GM12878 (cell line): ENCODE results near the gene INCA1. TPM values are rescaled to one million over a fixed set of nuclear protein-coding genes. Genes with fewer than 3 reads are reported as not detected.

Experiments
- ATAC-seq: fragments of 200-7000 bp; cut with Tn5 transposase; 3 replicates; pipeline ENCODE4 v1.9.1; 2020; ENCODE audit warnings: mild to moderate bottlenecking, moderate library complexity
- BruUV-seq: library from RNA; stranded (reverse); fragments of 400-500 nt; replicated peaks from 2 replicates; lab custom pipeline; 2021; lab: Mats Ljungman, UMichigan
- CTCF ChIA-PET: fragments of 300-600 bp; sonication (Branson Sonifier 250); formaldehyde crosslinking; extraction: SDS; loops from one replicate; lab custom pipeline; 2021; ENCODE audit warnings: inconsistent platforms; lab: Yijun Ruan, JAX
- POLR2A ChIA-PET: fragments of 350-600 bp; formaldehyde crosslinking; extraction: SDS; loops from one replicate; lab custom pipeline; 2021; ENCODE audit warnings: inconsistent platforms; lab: Charles Lee
- RAD21 ChIA-PET: fragments of 300-600 bp; sonication (Branson Sonifier 250); formaldehyde crosslinking; loops from one replicate; lab custom pipeline; 2023; ENCODE audit warnings: antibody characterized with exemption; ENCODE audit not compliant: unreplicated experiment; lab: Charles Lee
- SMC1A ChIA-PET: fragments of 300-600 bp; sonication (Branson Sonifier 250); formaldehyde crosslinking; loops from one replicate; lab custom pipeline; 2023; ENCODE audit not compliant: unreplicated experiment, uncharacterized antibody; lab: Charles Lee
- DNase-seq: peaks from one replicate; pipeline ENCODE4 v3.0.0-alpha.2; 2011; ENCODE audit warnings: low read depth, low spot score
- FAIRE-seq: peaks from 3 replicates; lab custom pipeline; 2011; peaks lifted over from hg19 to GRCh38; lab: Jason Lieb, UNC
- H2AFZ ChIP-seq: 2 replicates; pipeline ENCODE4 v1.6.0; 2011; ENCODE audit warnings: low read depth, low read length, control low read depth; ENCODE audit not compliant: control insufficient read depth
- H3K27ac ChIP-seq: 2 replicates; pipeline ENCODE4 v1.5.1; 2011; ENCODE audit warnings: control low read depth; ENCODE audit not compliant: control insufficient read depth, insufficient read depth
- H3K27me3 ChIP-seq, 2 experiments: replicated peaks in 1 of 2; 2 replicates each; pipeline versions ENCODE4 v1.6.0 to v1.6.1; 2011; ENCODE audit warnings: low read length in 1 of 2; ENCODE audit not compliant: control insufficient read depth in 2 of 2, insufficient read depth in 2 of 2
- H3K36me3 ChIP-seq, 2 experiments: 2 replicates each; pipeline ENCODE4 v1.5.1; 2011; ENCODE audit warnings: low read length in 1 of 2; ENCODE audit not compliant: control insufficient read depth in 2 of 2, insufficient read depth in 2 of 2
- H3K4me1 ChIP-seq: 2 replicates; pipeline ENCODE4 v1.6.1; 2011; ENCODE audit warnings: mild to moderate bottlenecking, low read length, moderate library complexity, mixed read lengths; ENCODE audit not compliant: control insufficient read depth, insufficient read depth
- H3K4me2 ChIP-seq: 2 replicates; pipeline ENCODE4 v1.6.0; 2011; ENCODE audit warnings: control low read depth; ENCODE audit not compliant: control insufficient read depth, insufficient read depth
- H3K4me3 ChIP-seq: fragments of 200-600 bp; sonication (generic); 2 replicates; pipeline ENCODE4 v1.5.1; 2016
- H3K79me2 ChIP-seq: 2 replicates; pipeline ENCODE4 v1.6.0; 2011; ENCODE audit warnings: low read length; ENCODE audit not compliant: control insufficient read depth, insufficient read depth
- H3K9ac ChIP-seq: 2 replicates; pipeline ENCODE4 v1.8.0; 2011; ENCODE audit warnings: low read length, control low read depth, mixed read lengths; ENCODE audit not compliant: control insufficient read depth, insufficient read depth
- H3K9me3 ChIP-seq: replicated peaks from 3 replicates; pipeline ENCODE4 v1.5.1; 2011; ENCODE audit warnings: mild to moderate bottlenecking, low read length; ENCODE audit not compliant: control insufficient read depth, insufficient read depth
- H4K20me1 ChIP-seq: 2 replicates; pipeline ENCODE4 v1.6.0; 2011; ENCODE audit not compliant: control insufficient read depth, insufficient read depth
- ATF2 ChIP-seq: IDR thresholded peaks from 2 replicates; pipeline ENCODE4 v1.6.1; 2012; ENCODE audit warnings: low read length, inconsistent platforms
- CREM ChIP-seq: IDR thresholded peaks from 2 replicates; pipeline ENCODE4 v1.6.1; 2014; ENCODE audit warnings: antibody characterized with exemption, low read depth
- STAT3 ChIP-seq: IDR thresholded peaks from 2 replicates; pipeline ENCODE4 v1.6.1; 2011; ENCODE audit warnings: low read depth, low read length, improper control_type of control experiment
- WGBS: methylation state at CpG from one replicate; pipeline ENCODE4 v1.1.6; 2016; ENCODE audit warnings: low lambda C conversion rate; ENCODE audit not compliant: insufficient replicate concordance, insufficient coverage; ENCODE audit errors: missing lambda C conversion rate; 5-methylcytosine and 5-hydroxymethylcytosine counted together
- in situ Hi-C: fragments of 300-500 bp; cut with MboI; formaldehyde crosslinking; loops from 9 replicates; pipeline ENCODE4 v1.14.3; 2018; ENCODE audit warnings: mixed read lengths
- intact Hi-C: fragments of 100-400 bp; cut with micrococcal nuclease; formaldehyde crosslinking; loops from one replicate; pipeline ENCODE4 v1.14.2; 2022; ENCODE audit not compliant: unreplicated experiment
- polyA plus RNA-seq, 11 experiments: library from polyadenylated mRNA; depleted of rRNA in 4 of 11; unstranded in 6 of 11; stranded (reverse) in 5 of 11; fragments of >200 nt; fragmentation: Nextera tagmentation in 4 of 11; fragmentation: Illumina TruSeq in 1 of 11; extraction: Ambion mirVana in 4 of 11; extraction: Trizol in 1 of 11; gene quantifications; 1 replicate in 1 of 11; 2 replicates in 10 of 11; pipeline versions ENCODE4 v1.2.1 to v1.2.3, GENCODE V29; 2011 to 2016; ENCODE audit warnings: inconsistent platforms in 2 of 11, missing spikeins in 2 of 11, low read depth in 1 of 11
- total RNA-seq, 4 experiments: library from RNA; depleted of rRNA in 3 of 4; stranded (reverse); fragments of >200 nt in 3 of 4; fragmentation: Illumina TruSeq in 1 of 4; extraction: Trizol in 1 of 4; gene quantifications; 2 replicates each; pipeline versions ENCODE4 v1.2.1 to v1.2.3, GENCODE V29; 2013 to 2021
- TF ChIP-seq, protein P1 (sequence below): IDR thresholded peaks from 2 replicates; pipeline ENCODE4 v1.6.1; 2011; ENCODE audit warnings: low read depth, mild to moderate bottlenecking, low read length, moderate library complexity, borderline replicate concordance; ENCODE audit errors: extremely low read depth
- TF ChIP-seq, protein P2 (sequence below): fragments of 450-650 bp; IDR thresholded peaks from 2 replicates; pipeline ENCODE4 v1.6.1; 2017; ENCODE audit warnings: mild to moderate bottlenecking, moderate library complexity

INCA1 gene
- total and polyA plus RNA-seq, 10 of the 15 experiments (the other 5 are each of a cell fraction or from before 2014, with no cell fraction given): 0.19 to 1.8 (median 0.45) TPM

DNA sequence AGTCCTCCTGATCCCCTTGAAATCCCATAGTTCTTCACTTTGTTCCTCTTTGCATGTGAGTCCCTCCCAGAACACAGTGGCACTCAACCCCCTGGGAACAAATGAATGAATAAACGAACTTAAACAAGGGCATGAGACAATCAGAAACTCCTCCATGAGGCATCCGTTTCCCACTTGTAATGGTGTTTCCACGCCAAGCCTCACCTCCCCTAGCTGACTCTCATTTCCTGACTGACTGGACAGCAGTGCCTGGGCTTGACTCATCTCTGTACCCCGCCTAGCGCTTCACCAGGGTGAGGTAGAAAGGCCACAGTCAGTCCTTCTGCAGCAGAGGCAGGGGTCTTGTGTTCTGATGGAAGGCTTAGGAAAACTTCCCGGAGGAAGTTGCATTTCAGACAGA lies 14.6 kb upstream of the INCA1 start (continued):
- TF ChIP-seq ATF2 (peak; percentile 25; the same call in 1 of the 2 replicates), STAT3 (no peak)
- TF ChIP-seq, protein P1, sequence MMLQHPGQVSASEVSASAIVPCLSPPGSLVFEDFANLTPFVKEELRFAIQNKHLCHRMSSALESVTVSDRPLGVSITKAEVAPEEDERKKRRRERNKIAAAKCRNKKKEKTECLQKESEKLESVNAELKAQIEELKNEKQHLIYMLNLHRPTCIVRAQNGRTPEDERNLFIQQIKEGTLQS: no peak
- TF ChIP-seq, all 136 proteins: peak for 8

GRCh38 chr17:5003214-5003867 lies 6.0 kb upstream of the INCA1 start:
- RAD21 ChIA-PET: no interaction called here
- 97% methylated on average over 18 of the region's 18 CpGs for WGBS

More at GRCh38 chr17:5003214-5003867, 6.0 kb upstream of the INCA1 start:
- Histone ChIP-seq H4K20me1 (no peaks in the 10 kb centered on the region), H3K27ac (no peak overlapping the region), H3K9me3 (no peaks in the 10 kb centered on the region), H3K9ac (no peak overlapping the region), H3K4me2 (no peak overlapping the region), H3K79me2 (peaks cover 19% of the 10 kb centered on the region), H3K4me3 (no peak overlapping the region), H3K36me3 (peaks cover 35 to 40% of the 10 kb centered on the region in 2 experiments), H3K27me3 (no peaks in the 10 kb centered on the region), H3K4me1 (peaks cover 7% of the 10 kb centered on the region), H2AFZ (no peak overlapping the region)
- ChIA-PET POLR2A (no interaction called here), SMC1A (interaction anchor here (0.9 kb wide), 1 partner anchor 59 kb away, joined by 3 read pairs; no protein-coding TSS in a partner anchor), CTCF (no interaction called here)
- no peak for FAIRE-seq
- no peak for TF ChIP-seq CREM
- TF ChIP-seq, protein P2, sequence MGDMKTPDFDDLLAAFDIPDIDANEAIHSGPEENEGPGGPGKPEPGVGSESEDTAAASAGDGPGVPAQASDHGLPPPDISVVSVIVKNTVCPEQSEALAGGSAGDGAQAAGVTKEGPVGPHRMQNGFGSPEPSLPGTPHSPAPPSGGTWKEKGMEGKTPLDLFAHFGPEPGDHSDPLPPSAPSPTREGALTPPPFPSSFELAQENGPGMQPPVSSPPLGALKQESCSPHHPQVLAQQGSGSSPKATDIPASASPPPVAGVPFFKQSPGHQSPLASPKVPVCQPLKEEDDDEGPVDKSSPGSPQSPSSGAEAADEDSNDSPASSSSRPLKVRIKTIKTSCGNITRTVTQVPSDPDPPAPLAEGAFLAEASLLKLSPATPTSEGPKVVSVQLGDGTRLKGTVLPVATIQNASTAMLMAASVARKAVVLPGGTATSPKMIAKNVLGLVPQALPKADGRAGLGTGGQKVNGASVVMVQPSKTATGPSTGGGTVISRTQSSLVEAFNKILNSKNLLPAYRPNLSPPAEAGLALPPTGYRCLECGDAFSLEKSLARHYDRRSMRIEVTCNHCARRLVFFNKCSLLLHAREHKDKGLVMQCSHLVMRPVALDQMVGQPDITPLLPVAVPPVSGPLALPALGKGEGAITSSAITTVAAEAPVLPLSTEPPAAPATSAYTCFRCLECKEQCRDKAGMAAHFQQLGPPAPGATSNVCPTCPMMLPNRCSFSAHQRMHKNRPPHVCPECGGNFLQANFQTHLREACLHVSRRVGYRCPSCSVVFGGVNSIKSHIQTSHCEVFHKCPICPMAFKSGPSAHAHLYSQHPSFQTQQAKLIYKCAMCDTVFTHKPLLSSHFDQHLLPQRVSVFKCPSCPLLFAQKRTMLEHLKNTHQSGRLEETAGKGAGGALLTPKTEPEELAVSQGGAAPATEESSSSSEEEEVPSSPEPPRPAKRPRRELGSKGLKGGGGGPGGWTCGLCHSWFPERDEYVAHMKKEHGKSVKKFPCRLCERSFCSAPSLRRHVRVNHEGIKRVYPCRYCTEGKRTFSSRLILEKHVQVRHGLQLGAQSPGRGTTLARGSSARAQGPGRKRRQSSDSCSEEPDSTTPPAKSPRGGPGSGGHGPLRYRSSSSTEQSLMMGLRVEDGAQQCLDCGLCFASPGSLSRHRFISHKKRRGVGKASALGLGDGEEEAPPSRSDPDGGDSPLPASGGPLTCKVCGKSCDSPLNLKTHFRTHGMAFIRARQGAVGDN: no peak
- intact Hi-C loops: no loop called here
- in situ Hi-C loops: no loop called here
- DNase-seq: no peak
- BruUV-seq: no TSS peak
- no peak for ATAC-seq
